SK-N-SH (cell line): ENCODE data around the gene MFSD8.

Experiments used
- EZH2phosphoT487 ChIP-seq: fragments of 200-600 bp; sonication (generic); IDR thresholded peaks from 2 replicates; pipeline ENCODE4 v1.6.1; 2017; ENCODE audit warnings: low read depth, mixed run types, mild to moderate bottlenecking, antibody characterized with exemption, moderate library complexity, borderline replicate concordance
- SIN3A ChIP-seq: IDR thresholded peaks from 2 replicates; pipeline ENCODE4 v1.6.1; 2012; ENCODE audit warnings: low read depth, mild to moderate bottlenecking, low read length, moderate library complexity, borderline replicate concordance
- TF ChIP-seq, protein P1 (sequence below): fragments of 200-600 bp; sonication (generic); IDR thresholded peaks from 2 replicates; pipeline ENCODE4 v1.6.1; 2017; ENCODE audit warnings: antibody characterized with exemption, mild to moderate bottlenecking, moderate library complexity

DNA sequence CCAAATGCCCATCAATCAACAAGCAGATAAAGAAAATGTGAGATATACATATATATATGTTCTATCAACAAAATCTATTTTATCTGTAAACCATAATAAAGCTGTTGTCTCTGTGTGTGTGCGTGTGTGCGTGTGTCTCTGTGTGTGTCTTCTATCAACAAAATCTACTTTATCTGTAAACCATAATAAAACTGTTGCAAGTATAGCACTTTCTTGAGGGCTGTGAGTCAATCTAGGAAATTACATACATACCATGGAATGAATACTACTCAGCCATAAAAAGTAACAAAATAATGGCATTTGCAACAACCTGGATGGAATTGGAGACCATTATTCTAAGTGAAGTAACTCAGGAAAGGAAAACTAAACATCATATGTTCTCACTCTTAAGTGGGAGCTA, 96.8 kb downstream of the MFSD8 start:
- TF ChIP-seq EZH2phosphoT487 (no peak), SIN3A (no peak)
- TF ChIP-seq, protein P1, sequence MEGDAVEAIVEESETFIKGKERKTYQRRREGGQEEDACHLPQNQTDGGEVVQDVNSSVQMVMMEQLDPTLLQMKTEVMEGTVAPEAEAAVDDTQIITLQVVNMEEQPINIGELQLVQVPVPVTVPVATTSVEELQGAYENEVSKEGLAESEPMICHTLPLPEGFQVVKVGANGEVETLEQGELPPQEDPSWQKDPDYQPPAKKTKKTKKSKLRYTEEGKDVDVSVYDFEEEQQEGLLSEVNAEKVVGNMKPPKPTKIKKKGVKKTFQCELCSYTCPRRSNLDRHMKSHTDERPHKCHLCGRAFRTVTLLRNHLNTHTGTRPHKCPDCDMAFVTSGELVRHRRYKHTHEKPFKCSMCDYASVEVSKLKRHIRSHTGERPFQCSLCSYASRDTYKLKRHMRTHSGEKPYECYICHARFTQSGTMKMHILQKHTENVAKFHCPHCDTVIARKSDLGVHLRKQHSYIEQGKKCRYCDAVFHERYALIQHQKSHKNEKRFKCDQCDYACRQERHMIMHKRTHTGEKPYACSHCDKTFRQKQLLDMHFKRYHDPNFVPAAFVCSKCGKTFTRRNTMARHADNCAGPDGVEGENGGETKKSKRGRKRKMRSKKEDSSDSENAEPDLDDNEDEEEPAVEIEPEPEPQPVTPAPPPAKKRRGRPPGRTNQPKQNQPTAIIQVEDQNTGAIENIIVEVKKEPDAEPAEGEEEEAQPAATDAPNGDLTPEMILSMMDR = no peak
